Middle frontal gyrus (tissue), 1 donor: ENCODE results near the gene PLXNB3.

Experiments
- DNase-seq: peaks from one replicate; pipeline ENCODE4 v3.0.0-alpha.2; 2015; ENCODE audit warnings: low spot score; ENCODE audit errors: extremely low spot score

PLXNB3 gene

GRCh38 chrX:153791104-153791852, 27.2 kb downstream of the PLXNB3 start:
- no peak for DNase-seq

- DNase-seq = no peak
Observed at GRCh38 chrX:153792368-153792767, 28.3 kb downstream of the PLXNB3 start.

- no peak for DNase-seq
Observed at GRCh38 chrX:153793291-153793690, 29.2 kb downstream of the PLXNB3 start.

- DNase-seq = peak; percentile 83
Observed at GRCh38 chrX:153794018-153794896, 30.2 kb downstream of the PLXNB3 start, which contains the start of the genes IDH3G and SSR4. Gene IDH3G (minus strand): TSS chrX:153794375. CDS start chrX:153794326, 49 bp downstream. Gene SSR4 (plus strand): TSS chrX:153794668. CDS start chrX:153794688, 20 bp downstream.

- no peak for DNase-seq
Observed at GRCh38 chrX:153794897-153795816, 31.1 kb downstream of the PLXNB3 start.

GRCh38 chrX:153797415-153798015, 33.5 kb downstream of the PLXNB3 start:
- no peak for DNase-seq

GRCh38 chrX:153799326-153799725, 35.3 kb downstream of the PLXNB3 start:
- DNase-seq = no peak

GRCh38 chrX:153800177-153800722, 36.2 kb downstream of the PLXNB3 start:
- no peak for DNase-seq

GRCh38 chrX:153800746-153801145, 36.7 kb downstream of the PLXNB3 start:
- DNase-seq = no peak

- DNase-seq = no peak
Observed at GRCh38 chrX:153801669-153802068, 37.6 kb downstream of the PLXNB3 start.

- DNase-seq = no peak
Observed at GRCh38 chrX:153802513-153803045, 38.5 kb downstream of the PLXNB3 start.

- no peak for DNase-seq
Observed at GRCh38 chrX:153803211-153804099, 39.4 kb downstream of the PLXNB3 start.

GRCh38 chrX:153804100-153804595, 40.1 kb downstream of the PLXNB3 start:
- DNase-seq = no peak

- no peak for DNase-seq
Observed at GRCh38 chrX:153804621-153805020, 40.6 kb downstream of the PLXNB3 start.

GRCh38 chrX:153805436-153805835, 41.4 kb downstream of the PLXNB3 start:
- DNase-seq = no peak

GRCh38 chrX:153806999-153807575, 43.0 kb downstream of the PLXNB3 start:
- DNase-seq = no peak

GRCh38 chrX:153807976-153808375, 43.9 kb downstream of the PLXNB3 start:
- no peak for DNase-seq

- no peak for DNase-seq
Observed at GRCh38 chrX:153812220-153812619, 48.2 kb downstream of the PLXNB3 start.

- DNase-seq = no peak
Observed at GRCh38 chrX:153813161-153813560, 49.1 kb downstream of the PLXNB3 start.
